Cardiac muscle cell (in vitro differentiated cells and primary cell): ENCODE data around the gene FAM8A1. TPM values are rescaled to one million over a fixed set of nuclear protein-coding genes. Genes with fewer than 3 reads are reported as not detected.
"Not testable (repeated sequence)": the region's sequence is repeated elsewhere in the genome, so short reads cannot be mapped to it uniquely, and the experiment has no call there.

Experiments used
- DNase-seq, 2 donors: peaks; one replicate each; pipeline versions ENCODE4 v3.0.0 to v3.0.0-alpha.2; 2010 to 2017; ENCODE audit warnings: low read depth in 1 of 2, low spot score in 1 of 2
- H3K27ac ChIP-seq: fragments of 200-600 bp; sonication (generic); 2 replicates; pipeline ENCODE4 v1.5.1; 2016
- H3K27me3 ChIP-seq: fragments of 200-600 bp; sonication (generic); 2 replicates; pipeline ENCODE4 v1.6.0; 2016; ENCODE audit warnings: control low read depth
- H3K36me3 ChIP-seq: fragments of 200-600 bp; sonication (generic); 2 replicates; pipeline ENCODE4 v1.5.1; 2016; ENCODE audit warnings: control low read depth
- H3K4me1 ChIP-seq: fragments of 200-600 bp; sonication (generic); 2 replicates; pipeline ENCODE4 v1.8.1; 2017; ENCODE audit warnings: low read depth, mild to moderate bottlenecking, mixed run types
- H3K4me3 ChIP-seq: fragments of 200-600 bp; sonication (generic); 2 replicates; pipeline ENCODE4 v1.5.1; 2016; ENCODE audit warnings: mild to moderate bottlenecking
- H3K9me3 ChIP-seq: fragments of 200-600 bp; sonication (generic); 2 replicates; pipeline ENCODE4 v1.5.1; 2017; ENCODE audit warnings: low read depth, mild to moderate bottlenecking, control low read depth
- CTCF ChIP-seq: IDR thresholded peaks from 2 replicates; pipeline ENCODE4 v1.5.1; 2012; ENCODE audit warnings: low read depth, mild to moderate bottlenecking, low read length
- polyA plus RNA-seq: library from polyadenylated mRNA; unstranded; fragments of >200 nt; fragmentation: Nextera tagmentation; extraction: Ambion mirVana; gene quantifications from 2 replicates; pipeline ENCODE4 v1.2.1, GENCODE V29; 2016
- total RNA-seq: library from RNA; depleted of rRNA; stranded (reverse); fragments of >200 nt; gene quantifications from 2 replicates; pipeline ENCODE4 v1.2.3, GENCODE V29; 2016

The FAM8A1 gene
- total and polyA plus RNA-seq, 2 experiments from 2014 or later, result 18.7 to 31.9 TPM

DNA sequence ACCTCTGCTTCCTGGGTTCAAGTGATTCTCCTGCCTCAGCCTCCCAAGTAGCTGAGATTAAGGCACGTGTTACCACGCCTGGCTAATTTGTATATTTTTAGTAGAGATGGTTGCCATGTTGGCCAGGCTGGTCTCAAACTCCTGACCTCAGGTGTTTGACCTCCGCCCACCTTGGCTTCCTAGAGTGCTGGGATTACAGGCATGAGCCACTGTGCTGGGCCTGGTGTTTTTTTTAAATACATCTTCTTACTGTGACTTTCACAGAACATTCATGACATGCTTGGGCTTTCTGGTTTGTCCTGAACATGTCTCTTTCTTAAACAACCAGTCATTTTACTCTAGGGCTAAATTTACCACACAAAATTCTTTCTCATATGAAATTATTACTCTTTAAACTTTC lies 34.7 kb upstream of the FAM8A1 start:
- H3K27ac ChIP-seq, result no peak overlapping the region
- TF ChIP-seq CTCF, result no peak
- H3K27me3 ChIP-seq, result no peaks in the 10 kb centered on the region
- no peak overlapping the region for H3K4me3 ChIP-seq
- no peaks in the 10 kb centered on the region for H3K36me3 ChIP-seq
- no peaks in the 10 kb centered on the region for H3K4me1 ChIP-seq
- H3K9me3 ChIP-seq, result peaks cover 6% of the 10 kb centered on the region
- no peak for DNase-seq

DNA sequence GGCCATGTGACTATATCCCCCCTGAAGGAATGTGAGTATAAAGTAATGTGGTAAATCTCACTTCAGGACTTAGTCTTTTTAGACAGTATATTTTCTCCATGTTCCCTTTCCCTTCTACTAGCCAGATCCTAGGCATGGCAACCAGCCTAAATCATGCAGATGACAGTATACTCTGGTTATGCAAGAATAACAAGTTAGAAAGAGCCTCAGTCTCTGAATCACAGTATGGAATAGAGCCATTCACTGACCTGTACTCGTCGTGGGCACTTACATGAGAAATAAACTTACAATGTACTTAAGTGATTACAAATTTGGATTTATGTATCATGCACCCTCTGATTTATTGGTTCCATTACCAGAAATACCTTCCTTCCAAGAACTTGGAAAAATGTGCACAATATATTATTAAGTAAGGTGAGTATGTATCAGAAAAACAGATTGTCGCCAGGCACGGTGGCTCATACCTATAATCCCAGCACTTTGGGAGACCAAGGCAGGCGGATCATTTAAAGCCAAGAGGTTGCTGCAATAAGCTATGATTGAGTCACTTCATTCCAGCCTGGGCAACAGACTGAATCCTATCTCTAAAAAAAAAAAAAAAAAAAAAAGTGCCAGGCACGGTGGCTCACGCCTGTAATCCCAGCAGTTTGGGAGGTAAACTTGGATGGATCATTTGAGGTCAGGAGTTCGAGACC lies 25.1 kb upstream of the FAM8A1 start:
- no peaks in the 10 kb centered on the region for H3K27me3 ChIP-seq
- TF ChIP-seq CTCF, result no peak
- no peak overlapping the region for H3K4me3 ChIP-seq
- no peak overlapping the region for H3K27ac ChIP-seq
- peak in 1 of 2 donors; percentile 78 for DNase-seq
- H3K9me3 ChIP-seq, result no peaks in the 10 kb centered on the region
- H3K4me1 ChIP-seq, result no peaks in the 10 kb centered on the region
- no peaks in the 10 kb centered on the region for H3K36me3 ChIP-seq

DNA sequence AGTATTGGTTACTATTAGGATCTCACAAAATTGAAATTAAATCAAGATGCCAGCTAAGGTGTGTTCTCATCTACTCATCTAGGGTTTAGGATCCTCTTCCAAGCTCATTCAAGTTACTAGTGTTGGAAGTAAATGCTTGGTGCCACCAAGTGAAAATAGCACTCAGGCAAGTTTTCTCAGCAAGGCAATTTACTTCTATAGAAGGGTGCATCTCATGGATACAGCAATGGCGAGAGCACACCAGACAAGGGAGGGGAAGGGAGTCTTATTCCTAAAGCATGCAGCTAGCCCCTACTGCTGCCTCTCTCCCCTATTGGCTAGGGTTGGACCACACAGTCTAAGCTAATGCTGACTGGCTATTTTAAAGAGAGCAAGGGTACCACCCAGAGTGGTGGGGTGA lies 23.0 kb upstream of the FAM8A1 start:
- no peak for TF ChIP-seq CTCF
- Histone ChIP-seq H3K4me3 (no peak overlapping the region), H3K36me3 (no peaks in the 10 kb centered on the region), H3K27ac (no peak overlapping the region), H3K9me3 (no peaks in the 10 kb centered on the region), H3K4me1 (no peaks in the 10 kb centered on the region), H3K27me3 (no peaks in the 10 kb centered on the region)
- no peak for DNase-seq

GRCh38 chr6:17580518-17581048 lies 19.5 kb upstream of the FAM8A1 start:
- Histone ChIP-seq H3K9me3 (no peaks in the 10 kb centered on the region), H3K4me3 (peak overlapping the region; percentile 6), H3K27me3 (no peaks in the 10 kb centered on the region), H3K4me1 (peaks cover 12% of the 10 kb centered on the region), H3K27ac (no peak overlapping the region), H3K36me3 (no peaks in the 10 kb centered on the region)
- DNase-seq, result peak; percentile 0 to 59
- TF ChIP-seq CTCF, result no peak

- not testable (repeated sequence) for H3K4me3 ChIP-seq, H3K9me3 ChIP-seq, DNase-seq, H3K36me3 ChIP-seq, H3K27me3 ChIP-seq, H3K27ac ChIP-seq
- peaks cover 12% of the 10 kb centered on the region for H3K4me1 ChIP-seq
Measured at GRCh38 chr6:17581282-17581681, 18.8 kb upstream of the FAM8A1 start.

DNA sequence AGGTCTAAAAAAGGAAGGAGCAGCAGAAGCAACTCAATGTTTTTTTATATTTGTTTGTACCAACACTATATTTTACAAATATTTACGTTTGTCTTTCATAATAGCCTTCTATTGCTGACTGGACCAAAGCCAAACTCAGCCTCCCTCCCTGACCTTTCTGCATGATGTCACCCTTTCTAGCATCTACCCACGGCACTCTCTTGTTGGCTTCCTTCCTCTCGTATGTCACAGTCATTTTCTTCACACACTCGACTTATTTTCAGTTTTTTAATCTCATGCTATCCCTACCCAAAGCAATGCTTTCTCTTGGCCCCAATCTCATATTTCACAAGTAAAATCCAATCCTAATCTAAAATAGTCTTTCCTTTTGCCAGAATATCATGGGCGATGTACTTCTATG lies 16.3 kb upstream of the FAM8A1 start:
- Histone ChIP-seq H3K36me3 (no peaks in the 10 kb centered on the region), H3K9me3 (no peaks in the 10 kb centered on the region), H3K4me3 (no peak overlapping the region), H3K27me3 (no peaks in the 10 kb centered on the region), H3K4me1 (peaks cover 12% of the 10 kb centered on the region), H3K27ac (peak overlapping the region; percentile 65)
- TF ChIP-seq CTCF, result no peak
- peak in 1 of 2 donors; percentile 60 for DNase-seq
